ENCODE results near the gene EMC9. TPM values are rescaled to one million over a fixed set of nuclear protein-coding genes. Genes with fewer than 3 reads are reported as not detected.

Gene EMC9
- total and polyA plus RNA-seq, 2 of the 8 experiments (the other 6 are each of a cell fraction or from before 2014, with no cell fraction given): 38.4 to 47.2 TPM

GRCh38 chr14:24190416-24190815 lies 49.0 kb upstream of the EMC9 start (continued):
- no peak for TF ChIP-seq NRF1 (IDR thresholded peaks at IDR 0.05; ENCODE audit: low read depth, low read length)
- no peak for TF ChIP-seq KDM1A (IDR thresholded peaks at IDR 0.05; ENCODE audit: borderline replicate concordance, low read length)

Measured in H1 (cell line).